ENCODE measurements around the gene LSM6.

- TF ChIP-seq CTCF (conservative IDR thresholded peaks at IDR 0.05; ENCODE audit: low read depth in 2 of 2) (no peak), REST (IDR thresholded peaks at IDR 0.05; ENCODE audit: unreplicated experiment) (no peak)
Measured at GRCh38 chr4:146161243-146161642, 14.3 kb upstream of the LSM6 start.

All from GM23338 (cell line).